ENCODE data around the gene KIAA1614.

KIAA1614 gene

DNA sequence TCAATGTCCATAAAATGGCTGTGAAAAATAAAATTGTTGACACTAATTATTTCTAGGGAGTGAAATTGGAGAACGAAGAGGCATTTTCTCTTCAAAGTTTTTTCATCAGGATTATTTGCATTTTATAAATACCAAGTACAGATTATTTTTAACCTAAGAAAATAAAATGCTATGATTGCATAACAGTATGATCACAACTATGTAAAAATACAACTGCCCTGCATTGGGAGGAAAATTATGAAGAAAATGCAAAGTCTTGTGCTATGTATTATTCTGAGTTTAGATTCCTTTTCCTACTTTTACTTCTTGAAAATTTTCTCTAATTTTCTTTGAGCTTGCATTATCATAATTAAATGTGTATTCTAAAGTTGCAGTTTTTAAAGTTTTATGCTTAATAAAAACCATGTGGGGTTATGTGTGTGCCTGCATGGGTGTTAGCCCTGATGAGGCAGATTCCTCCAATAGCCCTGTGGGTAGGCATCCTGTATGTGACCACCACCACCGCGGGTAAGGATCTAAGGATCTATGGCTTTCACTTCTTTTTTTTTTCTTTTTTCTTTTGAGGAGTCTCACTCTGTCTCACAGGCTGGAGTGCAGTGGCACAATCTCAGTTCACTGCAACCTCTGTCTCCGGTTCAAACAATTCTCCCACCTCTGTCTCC, 85.3 kb downstream of the KIAA1614 start:
- no peak for DNase-seq (ENCODE audit: low read depth in 2 of 2)
